Measurements from ENCODE around the gene FGF11. TPM values are rescaled to one million over a fixed set of nuclear protein-coding genes. Genes with fewer than 3 reads are reported as not detected.

FGF11 gene
- total and polyA plus RNA-seq, 2 experiments from 2014 or later = 50.4 to 51.9 TPM

DNA sequence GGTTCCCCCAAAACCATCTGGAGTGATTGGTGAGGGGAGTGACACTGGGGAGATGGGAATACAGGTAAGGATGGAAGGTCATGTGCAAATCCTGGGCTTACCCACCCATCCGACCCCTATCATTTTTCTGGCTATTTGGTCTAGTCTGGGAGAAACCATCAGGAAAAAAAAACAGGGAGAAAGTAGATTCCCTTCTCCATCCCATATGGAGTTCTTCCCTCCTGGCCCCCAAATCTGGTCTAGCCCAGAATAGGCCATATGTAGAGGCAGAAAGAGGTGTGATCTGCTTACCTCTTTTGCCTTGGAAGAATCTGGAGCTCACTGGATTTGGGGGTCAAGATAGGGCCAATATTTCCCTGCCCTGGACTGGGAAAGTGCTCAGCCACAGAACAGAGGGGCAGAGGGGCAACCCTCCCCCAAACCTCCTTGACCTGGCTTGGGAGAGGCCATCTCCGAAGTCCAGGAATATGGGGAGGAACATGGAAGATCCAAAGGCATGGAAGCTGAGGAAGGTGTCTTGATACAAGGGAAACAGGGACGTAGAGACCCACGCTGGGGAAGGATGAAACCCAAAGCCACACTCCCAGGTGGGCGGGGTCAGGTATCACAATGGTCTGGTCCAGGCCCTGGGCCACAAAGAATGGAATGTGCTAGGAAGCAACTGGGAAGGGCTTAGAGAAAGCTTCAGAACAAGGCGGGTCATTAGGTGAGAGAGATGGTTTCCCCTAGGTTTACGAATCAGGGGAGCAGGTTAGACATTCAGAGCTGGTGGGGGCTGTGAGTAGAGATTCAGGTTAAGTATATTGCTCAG is 21.7 kb downstream of the FGF11 start:
- H3K9me3 ChIP-seq (ENCODE audit: low read depth) = no peaks in the 10 kb centered on the region
- no peaks in the 10 kb centered on the region for H3K4me1 ChIP-seq (ENCODE audit: low read depth)
- H3K36me3 ChIP-seq = peaks cover 3% of the 10 kb centered on the region
- H3K4me3 ChIP-seq = no peak overlapping the region
- TF ChIP-seq, protein P1, sequence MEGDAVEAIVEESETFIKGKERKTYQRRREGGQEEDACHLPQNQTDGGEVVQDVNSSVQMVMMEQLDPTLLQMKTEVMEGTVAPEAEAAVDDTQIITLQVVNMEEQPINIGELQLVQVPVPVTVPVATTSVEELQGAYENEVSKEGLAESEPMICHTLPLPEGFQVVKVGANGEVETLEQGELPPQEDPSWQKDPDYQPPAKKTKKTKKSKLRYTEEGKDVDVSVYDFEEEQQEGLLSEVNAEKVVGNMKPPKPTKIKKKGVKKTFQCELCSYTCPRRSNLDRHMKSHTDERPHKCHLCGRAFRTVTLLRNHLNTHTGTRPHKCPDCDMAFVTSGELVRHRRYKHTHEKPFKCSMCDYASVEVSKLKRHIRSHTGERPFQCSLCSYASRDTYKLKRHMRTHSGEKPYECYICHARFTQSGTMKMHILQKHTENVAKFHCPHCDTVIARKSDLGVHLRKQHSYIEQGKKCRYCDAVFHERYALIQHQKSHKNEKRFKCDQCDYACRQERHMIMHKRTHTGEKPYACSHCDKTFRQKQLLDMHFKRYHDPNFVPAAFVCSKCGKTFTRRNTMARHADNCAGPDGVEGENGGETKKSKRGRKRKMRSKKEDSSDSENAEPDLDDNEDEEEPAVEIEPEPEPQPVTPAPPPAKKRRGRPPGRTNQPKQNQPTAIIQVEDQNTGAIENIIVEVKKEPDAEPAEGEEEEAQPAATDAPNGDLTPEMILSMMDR (IDR thresholded peaks at IDR 0.05; ENCODE audit: low read depth, low read length) = no peak
- H3K27ac ChIP-seq = no peak overlapping the region
- H3K27me3 ChIP-seq = no peaks in the 10 kb centered on the region
- no peak for DNase-seq (ENCODE audit: low read depth in 1 of 2, low spot score in 1 of 2)

DNA sequence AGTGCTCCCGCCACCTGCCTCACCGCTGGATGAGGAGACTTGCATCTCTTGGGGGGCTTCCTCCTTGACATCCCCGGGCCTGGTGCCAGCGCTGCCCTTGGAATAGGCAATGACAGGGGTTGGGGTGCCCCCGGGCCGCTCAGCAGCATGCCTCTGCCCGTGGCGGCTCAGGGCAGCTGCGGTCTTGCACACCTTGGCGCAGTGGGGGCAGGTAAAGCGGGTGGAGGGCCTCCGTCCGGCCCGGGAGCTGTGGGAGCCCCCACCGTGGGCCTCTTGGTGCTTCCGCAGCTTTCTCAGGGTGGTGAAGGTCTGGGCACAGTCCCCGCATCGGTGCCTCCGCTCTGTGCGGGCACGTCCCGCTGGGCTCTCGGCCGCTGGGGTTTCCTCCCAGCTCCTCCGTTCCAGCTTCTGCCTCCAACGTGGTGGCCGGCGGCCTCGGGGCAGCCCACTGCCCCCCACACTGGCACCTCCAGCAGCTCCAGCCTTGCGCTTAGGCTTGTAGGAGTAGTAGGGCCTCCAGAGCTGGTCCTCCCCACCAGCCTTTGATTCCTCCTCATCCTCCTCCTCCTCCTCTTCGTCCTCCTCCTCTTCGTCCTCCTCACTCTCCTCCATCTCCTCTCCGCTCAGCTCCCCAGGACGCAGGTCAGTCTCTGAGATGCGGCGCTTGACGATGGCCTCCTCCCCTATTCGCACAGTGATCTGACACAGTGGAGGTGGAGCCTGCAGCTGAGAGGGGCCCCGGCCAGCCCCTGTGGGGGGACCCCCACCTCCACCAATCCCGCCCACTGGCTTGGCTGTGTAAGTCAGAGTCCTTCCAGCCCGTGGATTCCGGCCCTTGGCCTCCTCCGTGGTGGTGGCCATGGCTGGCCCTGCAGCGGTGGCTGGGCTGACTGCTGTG is 23.4 kb downstream of the FGF11 start:
- no peak for DNase-seq (ENCODE audit: low read depth in 1 of 2, low spot score in 1 of 2)

DNA sequence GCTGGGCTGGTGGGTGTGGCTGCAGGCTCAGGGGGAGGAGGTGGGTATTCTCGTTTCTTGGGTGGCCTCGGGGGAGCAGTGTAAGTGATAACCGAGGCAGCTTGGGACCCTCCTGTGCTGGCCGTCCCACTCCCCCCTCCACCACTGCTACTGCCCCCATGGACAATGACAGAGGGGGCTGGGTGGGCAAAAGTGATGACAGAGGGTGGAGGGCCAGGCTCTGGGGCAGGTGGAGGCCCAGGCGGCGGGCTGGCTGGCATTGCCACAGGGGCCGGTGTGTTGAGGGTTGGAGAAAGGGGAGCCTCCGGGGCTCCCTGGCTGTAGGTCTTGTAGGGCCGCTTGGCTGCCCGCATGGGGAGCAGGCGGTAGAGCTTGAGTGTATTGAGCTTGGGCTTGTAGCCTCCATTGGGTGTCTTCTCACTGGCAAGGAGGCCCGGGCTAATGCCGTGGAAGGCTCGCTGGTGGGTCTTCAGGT is 24.1 kb downstream of the FGF11 start:
- Histone ChIP-seq H3K27me3 (no peaks in the 10 kb centered on the region), H3K27ac (peak overlapping the region; percentile 54), H3K36me3 (peaks cover 3% of the 10 kb centered on the region), H3K9me3 (ENCODE audit: low read depth) (no peaks in the 10 kb centered on the region), H3K4me1 (ENCODE audit: low read depth) (no peaks in the 10 kb centered on the region), H3K4me3 (no peak overlapping the region)
- TF ChIP-seq, protein P1 (IDR thresholded peaks at IDR 0.05; ENCODE audit: low read depth, low read length) = no peak
- DNase-seq (ENCODE audit: low read depth in 1 of 2, low spot score in 1 of 2) = no peak

More for the DNA sequence above, 23.4 kb downstream of the FGF11 start:
- Histone ChIP-seq H3K9me3 (ENCODE audit: low read depth) (no peaks in the 10 kb centered on the region), H3K4me3 (no peak overlapping the region), H3K27ac (peak overlapping the region; percentile 54), H3K4me1 (ENCODE audit: low read depth) (no peaks in the 10 kb centered on the region), H3K36me3 (peaks cover 3% of the 10 kb centered on the region), H3K27me3 (no peaks in the 10 kb centered on the region)
- TF ChIP-seq, protein P1 (IDR thresholded peaks at IDR 0.05; ENCODE audit: low read depth, low read length) = no peak

DNA sequence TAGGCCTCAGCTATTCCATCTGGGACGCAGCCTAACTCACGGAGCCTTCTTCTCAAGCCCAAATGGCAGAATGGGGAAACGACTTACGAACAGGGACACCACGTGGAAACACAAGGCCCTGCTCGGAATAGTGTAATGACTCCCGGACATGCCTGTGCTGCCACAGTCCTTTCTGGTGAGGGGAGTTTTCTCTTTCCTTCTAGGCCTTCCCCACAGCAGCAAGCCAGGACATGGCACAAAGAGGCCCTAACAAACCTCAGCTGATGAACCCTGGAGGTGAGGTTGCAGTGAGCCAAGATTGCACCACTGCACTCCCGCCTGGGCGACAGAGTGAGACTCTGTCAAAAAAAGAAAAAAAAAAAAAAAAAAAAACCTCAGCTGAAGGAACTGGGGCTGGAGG is 24.8 kb downstream of the FGF11 start:
- no peak for DNase-seq (ENCODE audit: low read depth in 1 of 2, low spot score in 1 of 2)
- H3K9me3 ChIP-seq (ENCODE audit: low read depth) = no peaks in the 10 kb centered on the region
- peak overlapping the region; percentile 54 for H3K27ac ChIP-seq
- H3K4me3 ChIP-seq = no peak overlapping the region
- no peaks in the 10 kb centered on the region for H3K27me3 ChIP-seq
- peaks cover 3% of the 10 kb centered on the region for H3K36me3 ChIP-seq
- H3K4me1 ChIP-seq (ENCODE audit: low read depth) = peaks cover 3% of the 10 kb centered on the region
- TF ChIP-seq, protein P1 (IDR thresholded peaks at IDR 0.05; ENCODE audit: low read depth, low read length) = no peak

DNA sequence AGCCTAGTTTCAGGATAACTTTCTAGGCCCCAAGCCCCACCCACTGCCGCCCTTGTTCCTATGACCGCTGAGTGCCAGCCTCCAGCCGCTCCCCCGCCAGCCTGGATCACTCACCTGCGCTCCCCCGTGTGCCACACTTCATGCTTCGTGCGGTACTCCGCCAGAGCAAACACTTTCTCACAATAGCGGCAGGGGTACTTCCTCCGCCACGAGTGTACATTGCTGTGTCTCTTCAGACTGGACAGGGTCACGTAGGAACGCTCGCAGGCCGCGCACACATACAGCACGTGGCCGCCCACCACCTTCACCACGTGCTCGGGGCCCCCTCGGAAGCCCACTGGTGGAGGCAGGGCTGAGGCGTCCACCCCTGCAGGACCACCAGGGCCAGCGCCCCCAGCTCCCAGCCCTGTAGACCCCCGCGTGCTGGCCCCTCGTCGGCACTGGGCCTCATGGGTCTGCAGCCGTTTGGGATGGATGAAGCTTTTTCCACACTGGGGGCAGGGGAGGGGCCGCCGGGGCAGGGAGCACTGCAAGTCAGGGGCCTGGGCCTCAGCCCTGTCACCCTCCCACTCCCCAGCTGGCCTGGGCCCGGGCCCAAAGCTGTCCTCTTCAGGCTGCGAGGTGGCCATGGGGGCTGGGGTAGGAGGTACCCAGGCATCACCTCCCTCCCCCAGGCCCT is 26.4 kb downstream of the FGF11 start:
- no peak for DNase-seq (ENCODE audit: low read depth in 1 of 2, low spot score in 1 of 2)
- Histone ChIP-seq H3K27me3 (no peaks in the 10 kb centered on the region), H3K9me3 (ENCODE audit: low read depth) (no peaks in the 10 kb centered on the region), H3K36me3 (peaks cover 3% of the 10 kb centered on the region), H3K4me1 (ENCODE audit: low read depth) (peaks cover 5% of the 10 kb centered on the region), H3K4me3 (no peak overlapping the region), H3K27ac (no peak overlapping the region)
- TF ChIP-seq, protein P1 (IDR thresholded peaks at IDR 0.05; ENCODE audit: low read depth, low read length) = no peak
